HepG2 (cell line): ENCODE measurements around the gene OVCH1. TPM values are rescaled to one million over a fixed set of nuclear protein-coding genes. Genes with fewer than 3 reads are reported as not detected.

Experiments
- ATAC-seq: fragments of 200-7000 bp; cut with Tn5 transposase; 3 replicates; pipeline ENCODE4 v1.9.1; 2020; ENCODE audit warnings: mild to moderate bottlenecking, moderate library complexity
- BruUV-seq: library from RNA; stranded (reverse); fragments of 400-500 nt; replicated peaks from 2 replicates; lab custom pipeline; 2021; lab: Mats Ljungman, UMichigan
- CTCF ChIA-PET: fragments of 300-600 bp; formaldehyde crosslinking; extraction: SDS; loops from one replicate; lab custom pipeline; 2021; ENCODE audit warnings: low total read pairs, inconsistent platforms, low intra/inter-chr PET ratio; lab: Yijun Ruan, JAX
- POLR2A ChIA-PET: fragments of 350-600 bp; sonication (Branson Sonifier 250); formaldehyde crosslinking; loops from one replicate; lab custom pipeline; 2020; ENCODE audit warnings: antibody characterized with exemption, inconsistent platforms; lab: Yijun Ruan, JAX
- DNase-seq: peaks from one replicate; pipeline ENCODE4 v3.0.0-alpha.2; 2015; ENCODE audit warnings: low spot score
- FAIRE-seq: peaks from 3 replicates; lab custom pipeline; 2011; peaks lifted over from hg19 to GRCh38; lab: Jason Lieb, UNC
- H2AFZ ChIP-seq: one replicate; pipeline ENCODE4 v1.6.1; 2011; ENCODE audit warnings: low read length, inconsistent platforms
- H3K27ac ChIP-seq: fragments of 300-600 bp; 3 replicates; pipeline ENCODE4 v1.8.0; 2011; ENCODE audit warnings: mixed run types, mild to moderate bottlenecking, mixed read lengths, low read length, inconsistent platforms; ENCODE audit not compliant: insufficient read depth; ENCODE audit errors: extremely low read length
- H3K27me3 ChIP-seq, 2 experiments: fragments of 200-600 bp in 1 of 2; 2 replicates in 1 of 2; 3 replicates in 1 of 2; pipeline versions ENCODE4 v1.6.0 to v1.8.0; 2011; ENCODE audit warnings: low read length in 2 of 2, mild to moderate bottlenecking in 2 of 2, moderate library complexity in 2 of 2, inconsistent platforms in 1 of 2; ENCODE audit not compliant: insufficient read depth in 2 of 2, control insufficient read depth in 1 of 2
- H3K36me3 ChIP-seq, 2 experiments: fragments of 200-600 bp in 1 of 2; replicated peaks in 1 of 2; 2 replicates in 1 of 2; 3 replicates in 1 of 2; pipeline versions ENCODE4 v1.5.1 to v1.8.0; 2011; ENCODE audit warnings: low read length in 2 of 2, inconsistent platforms in 1 of 2; ENCODE audit not compliant: insufficient read depth in 2 of 2, control insufficient read depth in 1 of 2
- H3K4me1 ChIP-seq: 2 replicates; pipeline ENCODE4 v1.5.1; 2012; ENCODE audit warnings: low read length, inconsistent platforms; ENCODE audit not compliant: insufficient read depth
- H3K4me2 ChIP-seq: 2 replicates; pipeline ENCODE4 v1.6.0; 2011; ENCODE audit warnings: low read depth, low read length, inconsistent platforms
- H3K4me3 ChIP-seq, 3 experiments: fragments of 200-600 bp in 1 of 3; sonication (generic), shearing (Covaris generic) in 1 of 3; replicated peaks in 1 of 3; 2 replicates each; pipeline ENCODE4 v1.5.1; 2011 to 2016; ENCODE audit warnings: low read length in 3 of 3, inconsistent platforms in 2 of 3, low read depth in 2 of 3, mild to moderate bottlenecking in 2 of 3, control low read depth in 1 of 3, mixed read lengths in 1 of 3; ENCODE audit not compliant: insufficient read depth in 1 of 3
- H3K79me2 ChIP-seq: one replicate; pipeline ENCODE4 v1.6.1; 2011; ENCODE audit warnings: low read length, inconsistent platforms; ENCODE audit not compliant: insufficient read depth
- H3K9ac ChIP-seq: 2 replicates; pipeline ENCODE4 v1.6.0; 2011; ENCODE audit warnings: mild to moderate bottlenecking, low read depth, low read length, inconsistent platforms; ENCODE audit not compliant: insufficient read depth
- H3K9me3 ChIP-seq: 2 replicates; pipeline ENCODE4 v1.5.1; 2012; ENCODE audit warnings: mild to moderate bottlenecking, low read length
- H4K20me1 ChIP-seq: 2 replicates; pipeline ENCODE4 v1.6.0; 2011; ENCODE audit warnings: inconsistent platforms, mild to moderate bottlenecking, low read length, moderate library complexity; ENCODE audit not compliant: insufficient read depth
- AHDC1 ChIP-seq: sonication (generic); formaldehyde crosslinking; IDR thresholded peaks from 2 replicates; pipeline ENCODE4 v1.5.1; 2020; ENCODE audit warnings: mild to moderate bottlenecking, missing genetic modification reagents, borderline replicate concordance
- FOXA3 ChIP-seq: IDR thresholded peaks from 2 replicates; pipeline ENCODE4 v1.6.1; 2016; ENCODE audit warnings: missing genetic modification reagents, missing compliant biosample characterization
- GPBP1L1 ChIP-seq: sonication (generic); formaldehyde crosslinking; IDR thresholded peaks from 2 replicates; pipeline ENCODE4 v1.5.0; 2020; ENCODE audit warnings: mild to moderate bottlenecking, missing genetic modification reagents
- NFKB2 ChIP-seq: sonication (generic); formaldehyde crosslinking; IDR thresholded peaks from 2 replicates; pipeline ENCODE4 v1.4.0; 2020; ENCODE audit warnings: missing genetic modification reagents, borderline replicate concordance
- PAWR ChIP-seq: sonication (generic); formaldehyde crosslinking; IDR thresholded peaks from 2 replicates; pipeline ENCODE4 v1.4.0; 2020; ENCODE audit warnings: missing genetic modification reagents, mild to moderate bottlenecking, borderline replicate concordance
- RFX1 ChIP-seq: fragments of 450-650 bp; IDR thresholded peaks from 2 replicates; pipeline ENCODE4 v1.6.1; 2017
- SMARCC2 ChIP-seq: fragments of 450-650 bp; IDR thresholded peaks from 2 replicates; pipeline ENCODE4 v1.6.1; 2017; ENCODE audit warnings: antibody characterized with exemption, mild to moderate bottlenecking
- SOX6 ChIP-seq, 2 experiments: fragments of 450-650 bp in 1 of 2; sonication (generic) in 1 of 2; formaldehyde crosslinking in 1 of 2; IDR thresholded peaks; 2 replicates each; pipeline versions ENCODE4 v1.4.0 to v1.6.1; 2017 to 2020; ENCODE audit warnings: antibody characterized with exemption in 1 of 2, mild to moderate bottlenecking in 1 of 2, missing genetic modification reagents in 1 of 2
- SP140L ChIP-seq: sonication (generic); formaldehyde crosslinking; IDR thresholded peaks from 2 replicates; pipeline ENCODE4 v1.4.0; 2020; ENCODE audit warnings: missing genetic modification reagents, borderline replicate concordance
- USF2 ChIP-seq, 2 experiments: sonication (generic) in 1 of 2; formaldehyde crosslinking in 1 of 2; IDR thresholded peaks; 2 replicates each; pipeline versions ENCODE4 v1.5.1 to v1.6.1; 2011 to 2020; ENCODE audit warnings: borderline replicate concordance in 1 of 2, low read depth in 1 of 2, low read length in 1 of 2, mild to moderate bottlenecking in 1 of 2, missing genetic modification reagents in 1 of 2, moderate library complexity in 1 of 2
- ZNF274 ChIP-seq: sonication (generic); formaldehyde crosslinking; IDR thresholded peaks from 2 replicates; pipeline ENCODE4 v1.5.1; 2020; ENCODE audit warnings: mild to moderate bottlenecking, missing genetic modification reagents
- ZNF530 ChIP-seq: sonication (generic); formaldehyde crosslinking; IDR thresholded peaks from 2 replicates; pipeline ENCODE4 v1.5.0; 2020; ENCODE audit warnings: low read depth, mild to moderate bottlenecking, missing genetic modification reagents
- ZNF577 ChIP-seq: sonication (generic); formaldehyde crosslinking; IDR thresholded peaks from 2 replicates; pipeline ENCODE4 v1.4.0; 2020; ENCODE audit warnings: mild to moderate bottlenecking, low read depth, missing genetic modification reagents, borderline replicate concordance
- ZNF878 ChIP-seq: sonication (generic); formaldehyde crosslinking; IDR thresholded peaks from 2 replicates; pipeline ENCODE4 v1.8.1; 2023; ENCODE audit warnings: mild to moderate bottlenecking, missing genetic modification reagents, moderate library complexity
- in situ Hi-C: cut with HindIII; loops from 2 replicates; pipeline ENCODE4 v1.10.0; 2017; ENCODE audit warnings: low pct_unique_long_range_greater_than_20kb; ENCODE audit not compliant: extremely low pct_ligation_motif_present
- intact Hi-C: fragments of 100-400 bp; cut with micrococcal nuclease; formaldehyde crosslinking; loops from one replicate; pipeline ENCODE4 v1.10.0; 2022; ENCODE audit not compliant: unreplicated experiment
- polyA plus RNA-seq, 8 experiments: library from polyadenylated mRNA; depleted of rRNA in 3 of 8; stranded (reverse) in 7 of 8; unstranded in 1 of 8; fragments of >200 nt; fragmentation: Illumina TruSeq in 4 of 8; extraction: Trizol in 4 of 8; gene quantifications; 2 replicates each; pipeline versions ENCODE4 v1.2.1 to v1.2.3, GENCODE V29; 2011 to 2016; ENCODE audit warnings: low read depth in 4 of 8, missing spikeins in 1 of 8, mixed read lengths in 1 of 8; ENCODE audit not compliant: insufficient read depth in 1 of 8
- total RNA-seq, 5 experiments: library from RNA; depleted of rRNA; stranded (reverse); fragments of >200 nt; fragmentation: Illumina TruSeq; extraction: Trizol; gene quantifications; 2 replicates each; pipeline ENCODE4 v1.2.3, GENCODE V29; 2016; ENCODE audit warnings: low read depth in 1 of 5

Gene OVCH1
- total and polyA plus RNA-seq, 2 of the 13 experiments (the other 11 are each of a cell fraction or from before 2014, with no cell fraction given) = not detected

GRCh38 chr12:29402437-29402836, 95.0 kb downstream of the OVCH1 start:
- H3K79me2 ChIP-seq = no peaks in the 10 kb centered on the region
- ATAC-seq = no peak
- H4K20me1 ChIP-seq = no peaks in the 10 kb centered on the region
- no peaks in the 10 kb centered on the region for H3K27me3 ChIP-seq
- ChIA-PET CTCF (no interaction called here), POLR2A (no interaction called here)
- no peak overlapping the region for H3K9ac ChIP-seq
- in situ Hi-C loops (no loop called here), intact Hi-C loops (no loop called here)
- H3K4me3 ChIP-seq = no peak overlapping the region
- no peak for FAIRE-seq
- no peak for DNase-seq
- no peak overlapping the region for H3K27ac ChIP-seq
- no peaks in the 10 kb centered on the region for H3K4me1 ChIP-seq
- H2AFZ ChIP-seq = no peak overlapping the region
- H3K9me3 ChIP-seq = no peaks in the 10 kb centered on the region
- H3K4me2 ChIP-seq = no peak overlapping the region
- H3K36me3 ChIP-seq = no peaks in the 10 kb centered on the region
- no TSS peak for BruUV-seq
- TF ChIP-seq FOXA3 (no peak), ZNF878 (CRISPR knock-in tag) (no peak), NFKB2 (CRISPR knock-in tag) (no peak), SP140L (CRISPR knock-in tag) (no peak), ZNF530 (CRISPR knock-in tag) (no peak), RFX1 (no peak), SOX6 (IDR thresholded peaks at IDR 0.05) (no peak), SOX6 (CRISPR knock-in tag; IDR thresholded peaks at IDR 0.05) (no peak), ZNF577 (CRISPR knock-in tag) (no peak), PAWR (CRISPR knock-in tag) (no peak), AHDC1 (CRISPR knock-in tag) (no peak), USF2 (IDR thresholded peaks at IDR 0.05; ENCODE audit: low read depth, low read length) (no peak), USF2 (CRISPR knock-in tag; IDR thresholded peaks at IDR 0.05; ENCODE audit: borderline replicate concordance) (no peak), GPBP1L1 (no peak), SMARCC2 (no peak), ZNF274 (CRISPR knock-in tag) (no peak)
